CD4-positive, CD25-positive, alpha-beta regulatory T cell (primary cell): ENCODE data around the gene BIN1. TPM values are rescaled to one million over a fixed set of nuclear protein-coding genes. Genes with fewer than 3 reads are reported as not detected.

Source experiments
- ATAC-seq, 2 donors: fragments of 150-1000 bp; cut with Tn5 transposase; one replicate each; pipeline ENCODE4 v1.10.0; 2021; ENCODE audit warnings: low read depth in 2 of 2, moderate number of reproducible peaks in 2 of 2, moderate library complexity in 1 of 2
- DNase-seq, 3 donors: peaks; one replicate each; pipeline versions ENCODE4 v3.0.0 to v3.0.0-alpha.2; 2012 to 2022; ENCODE audit warnings: mixed read lengths in 1 of 3
- H3K27ac ChIP-seq: one replicate; pipeline ENCODE4 v1.7.0; 2013; ENCODE audit warnings: mild to moderate bottlenecking, low read length; ENCODE audit not compliant: insufficient read depth, poor library complexity, severe bottlenecking
- H3K27me3 ChIP-seq: one replicate; pipeline ENCODE4 v1.7.0; 2013; ENCODE audit warnings: low read length; ENCODE audit not compliant: control insufficient read depth, insufficient read depth
- H3K36me3 ChIP-seq: one replicate; pipeline ENCODE4 v1.7.0; 2013; ENCODE audit warnings: mild to moderate bottlenecking, low read length, moderate library complexity; ENCODE audit not compliant: control insufficient read depth, insufficient read depth
- H3K4me1 ChIP-seq: 2 replicates; pipeline ENCODE4 v1.7.0; 2013; ENCODE audit warnings: mild to moderate bottlenecking, low read length; ENCODE audit not compliant: insufficient read depth, control insufficient read depth, poor library complexity, severe bottlenecking
- H3K4me3 ChIP-seq: one replicate; pipeline ENCODE4 v1.7.0; 2013; ENCODE audit warnings: low read depth, mild to moderate bottlenecking, low read length, moderate library complexity
- H3K9me3 ChIP-seq, 2 experiments: 1 replicate in 1 of 2; 2 replicates in 1 of 2; pipeline ENCODE4 v1.7.0; 2013; ENCODE audit warnings: low read length in 2 of 2, mild to moderate bottlenecking in 1 of 2, moderate library complexity in 1 of 2; ENCODE audit not compliant: control insufficient read depth in 2 of 2
- H3K27ac Mint-ChIP-seq, 3 donors: one replicate each; pipeline ENCODE4 v1.8.0; 2020 to 2022; ENCODE audit warnings: mild to moderate bottlenecking in 3 of 3, mixed read lengths in 3 of 3, moderate library complexity in 2 of 3
- H3K27me3 Mint-ChIP-seq: one replicate; pipeline ENCODE4 v1.8.0; 2022; ENCODE audit warnings: mild to moderate bottlenecking, mixed read lengths
- H3K36me3 Mint-ChIP-seq: one replicate; pipeline ENCODE4 v1.8.0; 2020; ENCODE audit warnings: mixed read lengths
- H3K4me1 Mint-ChIP-seq, 4 donors: one replicate each; pipeline ENCODE4 v1.8.0; 2020 to 2022; ENCODE audit warnings: mixed read lengths in 4 of 4, mild to moderate bottlenecking in 1 of 4
- H3K4me3 Mint-ChIP-seq, 4 donors: one replicate each; pipeline ENCODE4 v1.8.0; 2020 to 2022; ENCODE audit warnings: mild to moderate bottlenecking in 4 of 4, mixed read lengths in 4 of 4, moderate library complexity in 3 of 4
- H3K9me3 Mint-ChIP-seq, 7 donors: one replicate each; pipeline ENCODE4 v1.8.0; 2020 to 2022; ENCODE audit warnings: mixed read lengths in 7 of 7, mild to moderate bottlenecking in 3 of 7, moderate library complexity in 2 of 7
- polyA plus RNA-seq, 4 donors: library from polyadenylated mRNA; unstranded; fragments of 300-500 nt; fragmentation: Illumina TruSeq; gene quantifications; one replicate each; pipeline ENCODE4 v1.2.3, GENCODE V29; 2021
- total RNA-seq: library from RNA; stranded (reverse); gene quantifications from one replicate; pipeline ENCODE4 v1.2.3, GENCODE V29; 2022

BIN1 gene
- total and polyA plus RNA-seq, 5 donors from 2014 or later = 131 to 228 (median 164) TPM

DNA sequence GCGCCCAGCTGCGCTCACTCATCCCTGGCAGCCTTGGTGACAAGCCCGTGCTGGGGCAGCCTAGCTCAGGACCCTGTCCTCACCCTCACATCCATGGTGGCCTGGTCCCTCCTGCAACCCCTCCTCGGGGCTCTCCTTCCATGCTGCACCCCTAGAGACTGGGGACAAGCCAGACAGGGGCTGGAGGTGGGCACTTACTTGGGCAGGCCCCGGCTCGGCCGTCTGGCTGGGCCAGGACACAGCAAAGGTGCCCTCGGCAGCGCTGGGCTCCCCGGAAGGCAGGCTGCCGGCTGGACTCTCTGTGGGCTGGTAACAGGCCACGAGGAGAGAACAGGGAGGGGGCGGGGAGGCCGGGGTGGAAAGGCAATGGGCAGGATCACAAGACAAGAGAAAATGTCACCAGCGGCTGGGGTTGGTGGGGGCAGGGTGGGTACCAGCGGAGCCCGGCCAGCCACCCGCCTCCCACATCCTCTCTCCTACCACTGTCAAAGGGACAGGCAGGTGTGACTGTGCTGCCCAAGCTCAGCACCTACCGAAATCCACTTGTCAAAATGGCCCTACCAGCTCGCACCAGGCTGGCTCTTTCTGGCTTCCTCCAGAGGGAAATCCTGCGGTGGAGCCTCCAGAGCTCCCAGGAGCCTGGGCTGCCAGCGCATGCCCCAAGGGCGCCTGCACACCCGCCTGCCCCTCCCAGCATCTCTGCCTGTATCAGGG, 54.7 kb downstream of the BIN1 start:
- H3K4me1 ChIP-seq = no peaks in the 10 kb centered on the region
- H3K36me3 ChIP-seq = peaks cover 12% of the 10 kb centered on the region
- peaks cover 0 to 11% (median 1%) of the 10 kb centered on the region in 4 donors for H3K4me1 Mint-ChIP-seq
- no peaks in the 10 kb centered on the region for H3K9me3 Mint-ChIP-seq
- no peaks in the 10 kb centered on the region for H3K27me3 ChIP-seq
- H3K9me3 ChIP-seq = no peaks in the 10 kb centered on the region
- no peak overlapping the region for H3K27ac Mint-ChIP-seq
- peaks cover 12% of the 10 kb centered on the region for H3K36me3 Mint-ChIP-seq
- ATAC-seq (no peak), DNase-seq (no peak)
- no peak overlapping the region for H3K4me3 ChIP-seq
- no peak overlapping the region for H3K4me3 Mint-ChIP-seq
- no peaks in the 10 kb centered on the region for H3K27me3 Mint-ChIP-seq
- no peak overlapping the region for H3K27ac ChIP-seq

DNA sequence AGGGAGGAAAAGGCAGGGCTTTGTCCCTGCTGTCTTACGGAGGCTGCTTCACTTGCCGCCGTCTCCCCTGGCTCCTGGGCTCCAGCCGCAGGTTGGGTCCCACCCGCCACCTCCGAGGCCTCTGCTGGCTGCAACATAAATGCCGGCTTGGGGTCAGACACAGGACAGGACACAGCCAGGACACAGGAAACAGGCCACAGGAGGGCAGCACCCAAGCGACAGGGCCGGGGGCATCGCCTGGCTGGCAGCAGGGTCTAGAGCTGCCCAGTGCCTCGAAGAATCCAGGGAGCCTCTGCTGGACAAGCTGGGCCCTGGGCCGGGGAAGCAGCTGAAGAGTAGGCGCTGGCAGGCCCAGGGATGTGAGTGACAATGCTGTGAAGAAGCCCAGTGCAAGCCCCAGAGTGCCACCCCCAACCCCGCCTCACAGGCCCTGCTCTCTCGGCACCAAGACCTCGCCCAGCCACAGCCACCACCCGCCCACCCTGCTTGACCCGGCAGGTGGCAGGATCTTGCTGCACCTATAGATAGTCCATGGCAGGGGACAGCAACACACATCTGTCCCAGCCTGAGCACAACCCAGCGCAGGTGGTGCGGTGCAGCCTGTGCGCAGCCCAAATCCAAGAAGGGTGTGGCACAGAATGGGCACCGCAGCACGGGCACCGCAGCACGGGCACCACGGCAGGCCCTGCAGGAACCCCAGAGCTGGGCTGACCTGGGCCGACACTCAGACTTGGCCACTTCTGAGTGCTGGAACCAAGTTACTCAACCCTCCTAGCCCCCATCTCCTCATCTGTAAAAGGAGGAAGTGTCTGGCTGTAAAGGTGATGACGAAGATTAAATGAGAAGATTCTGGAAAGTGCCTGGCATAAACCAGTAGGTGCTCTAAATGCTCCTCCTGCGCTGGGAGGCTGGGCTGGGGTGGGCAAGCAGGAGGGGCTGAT, 55.6 kb downstream of the BIN1 start:
- Mint-ChIP-seq H3K27ac (peak overlapping the region in 1 of 3 donors; percentile 32), H3K27me3 (no peaks in the 10 kb centered on the region), H3K4me1 (peaks cover 0 to 11% (median 1%) of the 10 kb centered on the region in 4 donors), H3K36me3 (peaks cover 8% of the 10 kb centered on the region), H3K4me3 (no peak overlapping the region), H3K9me3 (no peaks in the 10 kb centered on the region)
- Histone ChIP-seq H3K9me3 (no peaks in the 10 kb centered on the region), H3K27me3 (no peaks in the 10 kb centered on the region), H3K36me3 (peaks cover 12% of the 10 kb centered on the region), H3K4me3 (no peak overlapping the region), H3K4me1 (no peaks in the 10 kb centered on the region), H3K27ac (no peak overlapping the region)
- DNase-seq (no peak), ATAC-seq (no peak)

DNA sequence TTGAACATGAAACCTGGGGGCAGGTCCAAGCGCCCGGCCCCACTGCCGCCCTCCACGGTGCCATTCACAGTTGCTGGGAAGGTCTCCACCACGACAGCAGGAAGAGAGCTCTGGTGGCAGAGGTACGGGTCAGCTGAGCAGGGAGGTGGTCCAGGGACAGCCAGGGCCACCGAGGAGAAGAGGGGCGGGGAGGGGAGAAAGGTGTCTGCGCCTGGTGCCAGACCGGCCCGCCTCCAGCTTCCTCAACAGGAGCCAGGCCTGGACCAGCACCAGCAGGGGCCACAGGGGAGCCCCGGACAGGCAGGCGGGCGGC, 56.2 kb downstream of the BIN1 start:
- Mint-ChIP-seq H3K36me3 (peaks cover 5% of the 10 kb centered on the region), H3K4me3 (no peak overlapping the region), H3K27ac (peak overlapping the region in 1 of 3 donors; percentile 71)

DNA sequence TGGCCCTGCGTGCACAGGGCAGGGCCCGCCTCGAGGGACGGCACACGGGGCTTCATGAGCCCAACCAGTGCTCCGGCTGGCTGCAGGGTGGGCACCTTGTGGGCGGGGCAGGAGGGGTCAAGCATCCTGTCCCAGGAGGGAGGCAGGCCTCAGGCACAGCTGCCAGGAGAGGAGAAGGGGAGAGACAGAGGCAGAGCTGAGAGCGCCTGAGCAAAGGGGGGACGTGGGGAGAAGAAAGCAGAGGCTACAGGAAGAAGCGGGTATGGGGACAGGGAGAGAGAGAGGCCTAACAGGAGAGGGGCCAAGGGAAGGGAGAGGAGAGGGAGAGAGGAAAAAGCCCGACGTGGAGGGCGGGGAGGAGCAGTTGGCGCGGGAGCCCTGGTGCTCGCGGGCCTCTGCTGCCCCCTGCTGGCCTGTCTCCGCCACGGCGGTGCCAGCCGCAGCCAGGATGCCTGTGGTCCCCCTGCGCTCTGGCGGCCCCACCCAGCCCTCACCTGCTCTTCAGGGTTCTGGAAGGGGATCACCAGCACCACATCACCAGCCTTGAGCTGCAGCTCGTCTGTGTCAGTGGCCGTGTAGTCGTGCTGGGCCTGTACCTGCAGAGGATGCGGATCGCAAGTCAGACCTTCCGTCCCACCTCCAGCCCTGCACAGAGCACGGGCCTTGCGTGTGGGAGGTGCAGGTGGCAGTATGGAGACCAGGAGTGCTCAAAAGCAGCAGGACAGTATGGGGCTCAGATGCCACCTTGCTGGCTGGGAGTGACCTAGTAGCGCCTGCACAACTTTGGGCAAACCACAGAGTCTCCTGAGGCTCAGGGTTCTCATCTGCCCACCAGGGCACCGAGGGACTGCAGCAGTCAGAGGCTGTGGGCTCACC, 56.8 kb downstream of the BIN1 start:
- Histone ChIP-seq H3K27me3 (no peaks in the 10 kb centered on the region), H3K36me3 (peaks cover 12% of the 10 kb centered on the region), H3K4me1 (no peaks in the 10 kb centered on the region), H3K9me3 (no peaks in the 10 kb centered on the region), H3K27ac (peak overlapping the region; percentile 16), H3K4me3 (no peak overlapping the region)
- H3K27me3 Mint-ChIP-seq = no peaks in the 10 kb centered on the region
- DNase-seq (peak; percentile 25 to 52 (median 40)), ATAC-seq (peak; percentile 68)
- H3K4me3 Mint-ChIP-seq = no peak overlapping the region
- peak overlapping the region in 1 of 3 donors; percentile 71 for H3K27ac Mint-ChIP-seq
- no peaks in the 10 kb centered on the region for H3K9me3 Mint-ChIP-seq
- H3K36me3 Mint-ChIP-seq = peaks cover 5% of the 10 kb centered on the region
- peaks cover 0 to 6% (median 1%) of the 10 kb centered on the region in 4 donors for H3K4me1 Mint-ChIP-seq

More for the DNA sequence above, 56.2 kb downstream of the BIN1 start:
- no peak for ATAC-seq
- no peak for DNase-seq
- H3K27me3 Mint-ChIP-seq = no peaks in the 10 kb centered on the region
- Histone ChIP-seq H3K36me3 (peaks cover 12% of the 10 kb centered on the region), H3K27ac (no peak overlapping the region), H3K4me1 (no peaks in the 10 kb centered on the region), H3K27me3 (no peaks in the 10 kb centered on the region), H3K4me3 (no peak overlapping the region), H3K9me3 (no peaks in the 10 kb centered on the region)
- peaks cover 0 to 6% (median 1%) of the 10 kb centered on the region in 4 donors for H3K4me1 Mint-ChIP-seq
- H3K9me3 Mint-ChIP-seq = no peaks in the 10 kb centered on the region

DNA sequence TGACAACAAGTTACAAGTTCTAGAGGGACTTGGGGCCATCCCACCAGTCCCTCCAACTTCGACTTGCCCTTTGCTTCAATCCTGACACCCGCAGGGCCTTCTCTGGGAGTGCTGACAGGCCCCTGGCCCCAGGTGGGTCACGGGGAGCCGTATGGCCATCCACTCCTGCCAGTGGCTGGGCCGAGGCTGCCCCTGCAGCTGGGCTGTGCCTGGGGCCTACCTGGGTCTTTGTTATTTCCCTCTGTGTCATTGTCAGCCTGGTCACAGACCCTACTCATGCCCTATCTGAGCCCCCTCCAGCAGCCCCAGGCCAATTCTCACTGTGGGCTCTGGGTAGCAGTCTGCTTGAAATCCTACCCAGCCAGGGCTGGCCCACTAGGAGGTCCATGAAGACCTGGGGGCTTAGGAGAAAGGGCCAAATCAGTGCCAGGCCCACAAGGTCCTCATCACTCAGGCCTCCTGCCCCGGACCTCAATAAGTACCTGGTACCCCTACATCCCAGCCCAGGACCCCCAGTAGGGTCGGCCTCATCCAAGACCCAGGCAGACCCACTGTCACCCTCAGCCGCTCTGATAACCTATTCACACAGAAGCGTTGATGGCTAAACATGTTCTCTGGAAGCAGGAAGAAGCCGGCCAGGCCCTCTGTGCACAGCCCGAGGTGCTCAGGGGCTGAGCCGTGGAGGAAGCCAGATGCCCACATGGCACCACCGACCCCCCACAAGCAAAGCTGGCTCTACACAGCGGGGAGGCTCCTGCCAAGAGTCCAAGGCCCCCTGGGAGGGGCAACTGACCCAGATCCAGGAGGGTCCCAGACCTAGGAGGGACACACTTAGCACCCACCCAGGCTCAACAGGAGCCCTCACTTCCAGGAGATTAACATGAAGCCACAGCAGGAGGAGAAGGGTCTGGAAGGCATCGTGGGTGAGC, 57.7 kb downstream of the BIN1 start:
- Mint-ChIP-seq H3K27me3 (no peaks in the 10 kb centered on the region), H3K27ac (peak overlapping the region in 1 of 3 donors; percentile 59), H3K4me3 (no peak overlapping the region), H3K4me1 (peaks cover 0 to 6% (median 1%) of the 10 kb centered on the region in 4 donors), H3K9me3 (no peaks in the 10 kb centered on the region), H3K36me3 (peaks cover 5% of the 10 kb centered on the region)
- H3K27me3 ChIP-seq = no peaks in the 10 kb centered on the region
- no peak for DNase-seq
- no peak for ATAC-seq
- peaks cover 12% of the 10 kb centered on the region for H3K36me3 ChIP-seq
- no peaks in the 10 kb centered on the region for H3K9me3 ChIP-seq
- no peak overlapping the region for H3K4me3 ChIP-seq
- no peaks in the 10 kb centered on the region for H3K4me1 ChIP-seq
- H3K27ac ChIP-seq = no peak overlapping the region

DNA sequence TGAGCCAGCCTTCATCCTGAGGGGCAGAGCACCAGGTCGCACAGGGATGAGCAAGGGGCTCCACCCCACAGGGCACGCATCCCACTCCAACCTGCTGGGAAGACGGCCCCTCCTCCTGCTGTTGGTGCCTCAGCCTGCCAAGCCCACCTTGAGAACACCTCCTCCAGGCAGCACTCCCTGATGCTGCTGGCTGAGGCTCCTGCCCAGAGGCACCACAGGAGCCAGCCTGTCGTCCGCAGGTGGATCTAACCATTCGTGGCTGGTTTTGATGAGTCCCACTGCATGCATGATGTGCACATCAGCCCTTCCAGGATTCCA, 58.4 kb downstream of the BIN1 start:
- H3K36me3 Mint-ChIP-seq = peaks cover 5% of the 10 kb centered on the region
- no peaks in the 10 kb centered on the region for H3K27me3 Mint-ChIP-seq
- ATAC-seq = no peak
- H3K27ac ChIP-seq = no peak overlapping the region
- H3K27ac Mint-ChIP-seq = no peak overlapping the region
- no peaks in the 10 kb centered on the region for H3K9me3 Mint-ChIP-seq
- H3K36me3 ChIP-seq = peaks cover 12% of the 10 kb centered on the region
- H3K9me3 ChIP-seq = no peaks in the 10 kb centered on the region
- no peak overlapping the region for H3K4me3 ChIP-seq
- no peak for DNase-seq
- no peak overlapping the region for H3K4me3 Mint-ChIP-seq
- H3K27me3 ChIP-seq = no peaks in the 10 kb centered on the region
- H3K4me1 Mint-ChIP-seq = peaks cover 0 to 6% (median 1%) of the 10 kb centered on the region in 4 donors
- H3K4me1 ChIP-seq = no peaks in the 10 kb centered on the region
